Neural progenitor cell (in vitro differentiated cells): Measurements from ENCODE around the gene TARS1.

Experiments used
- CTCF ChIP-seq: fragments of 200-600 bp; sonication (generic); IDR thresholded peaks from 2 replicates; pipeline ENCODE4 v1.5.1; 2017; ENCODE audit warnings: antibody characterized with exemption, mild to moderate bottlenecking
- EZH2 ChIP-seq: fragments of 200-600 bp; sonication (generic); IDR thresholded peaks from 2 replicates; pipeline ENCODE4 v1.6.1; 2017; ENCODE audit warnings: antibody characterized with exemption, mild to moderate bottlenecking, moderate library complexity
- EZH2phosphoT487 ChIP-seq: fragments of 200-600 bp; sonication (generic); IDR thresholded peaks from 2 replicates; pipeline ENCODE4 v1.6.1; 2017; ENCODE audit warnings: antibody characterized with exemption

DNA sequence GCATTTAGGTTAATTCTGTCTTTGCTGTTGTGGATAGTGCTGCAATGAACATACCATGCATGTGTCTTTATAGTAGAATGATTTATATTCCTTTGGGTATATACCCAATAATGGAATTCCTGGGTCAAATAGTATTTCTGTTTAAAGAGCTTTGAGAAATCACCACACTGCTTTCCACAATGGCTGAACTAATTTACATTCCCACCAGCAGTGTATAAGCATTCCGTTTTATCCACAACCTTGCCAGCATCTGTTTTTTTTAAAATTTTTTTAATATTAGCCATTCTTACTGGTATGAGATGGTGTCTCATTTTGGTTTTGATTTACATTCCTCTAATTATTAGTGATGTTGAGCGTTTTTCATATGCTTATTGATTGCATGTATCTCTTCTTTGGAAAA is 15.5 kb upstream of the TARS1 start:
- TF ChIP-seq EZH2, result no peak
- no peak for TF ChIP-seq CTCF
- TF ChIP-seq EZH2phosphoT487, result no peak
